Caco-2 (cell line): ENCODE data around the gene FBXL7. TPM values are rescaled to one million over a fixed set of nuclear protein-coding genes. Genes with fewer than 3 reads are reported as not detected.

ENCODE experiments used
- BruUV-seq: library from RNA; stranded (reverse); fragments of 400-500 nt; replicated peaks from 2 replicates; lab custom pipeline; 2021; lab: Mats Ljungman, UMichigan
- CTCF ChIA-PET: fragments of 300-600 bp; sonication (Branson Sonifier 250); formaldehyde crosslinking; loops from one replicate; lab custom pipeline; 2022; ENCODE audit warnings: antibody characterized with exemption; lab: Charles Lee
- POLR2A ChIA-PET: fragments of 300-600 bp; sonication (Branson Sonifier 250); formaldehyde crosslinking; loops from one replicate; lab custom pipeline; 2022; ENCODE audit warnings: antibody characterized with exemption; lab: Charles Lee
- DNase-seq, 2 experiments: peaks; one replicate each; pipeline versions ENCODE4 v3.0.0 to v3.0.0-alpha.2; 2020 to 2022
- H3K27me3 ChIP-seq: replicated peaks from 2 replicates; pipeline ENCODE4 v1.6.0; 2011; ENCODE audit warnings: low read length; ENCODE audit not compliant: control insufficient read depth, insufficient read depth
- H3K36me3 ChIP-seq: 2 replicates; pipeline ENCODE4 v1.5.1; 2011; ENCODE audit warnings: low read length; ENCODE audit not compliant: control insufficient read depth, insufficient read depth
- H3K4me1 ChIP-seq: fragments of 250-450 bp; sonication (Bioruptor Pico); 2 replicates; pipeline ENCODE4 v1.5.1; 2020; ENCODE audit warnings: mild to moderate bottlenecking
- H3K4me3 ChIP-seq: 2 replicates; pipeline ENCODE4 v1.5.1; 2011; ENCODE audit warnings: low read depth, mild to moderate bottlenecking, control low read depth, low read length
- H3K9me3 ChIP-seq: fragments of 250-450 bp; sonication (Bioruptor Pico); 2 replicates; pipeline ENCODE4 v1.5.1; 2020; ENCODE audit warnings: mild to moderate bottlenecking, moderate library complexity
- H3K27ac Mint-ChIP-seq: one replicate; pipeline ENCODE4 v1.8.0; 2022; ENCODE audit warnings: mixed read lengths; ENCODE audit not compliant: unreplicated experiment
- H3K27me3 Mint-ChIP-seq: one replicate; pipeline ENCODE4 v1.8.0; 2022; ENCODE audit warnings: mixed read lengths; ENCODE audit not compliant: insufficient read depth, unreplicated experiment
- H3K36me3 Mint-ChIP-seq: one replicate; pipeline ENCODE4 v1.8.0; 2022; ENCODE audit warnings: mild to moderate bottlenecking, mixed read lengths; ENCODE audit not compliant: insufficient read depth, unreplicated experiment
- H3K4me1 Mint-ChIP-seq: one replicate; pipeline ENCODE4 v1.8.0; 2022; ENCODE audit warnings: low read depth, mixed read lengths; ENCODE audit not compliant: unreplicated experiment
- H3K4me3 Mint-ChIP-seq: one replicate; pipeline ENCODE4 v1.8.0; 2022; ENCODE audit warnings: mild to moderate bottlenecking, moderate library complexity, mixed read lengths; ENCODE audit not compliant: unreplicated experiment
- H3K9me3 Mint-ChIP-seq: one replicate; pipeline ENCODE4 v1.8.0; 2022; ENCODE audit warnings: mixed read lengths; ENCODE audit not compliant: unreplicated experiment
- intact Hi-C: fragments of 100-400 bp; cut with micrococcal nuclease; formaldehyde crosslinking; loops from one replicate; pipeline ENCODE4 v1.10.0; 2022; ENCODE audit not compliant: unreplicated experiment
- total RNA-seq: library from RNA; stranded (reverse); gene quantifications from 2 replicates; pipeline ENCODE4 v1.2.3, GENCODE V29; 2022
- TF ChIP-seq, protein P1 (sequence below), 2 experiments: fragments of 200-600 bp in 1 of 2; IDR thresholded peaks; 1 replicate in 1 of 2; 2 replicates in 1 of 2; pipeline versions ENCODE4 v1.5.1 to v1.8.0; 2011 to 2022; ENCODE audit warnings: antibody characterized with exemption in 1 of 2, control low read depth in 1 of 2, inconsistent platforms in 1 of 2, low read depth in 1 of 2, low read length in 1 of 2, mild to moderate bottlenecking in 1 of 2, moderate library complexity in 1 of 2; ENCODE audit not compliant: insufficient read depth in 1 of 2, severe bottlenecking in 1 of 2, unreplicated experiment in 1 of 2

Gene FBXL7
- total RNA-seq, 1 experiment from 2014 or later: not detected

DNA sequence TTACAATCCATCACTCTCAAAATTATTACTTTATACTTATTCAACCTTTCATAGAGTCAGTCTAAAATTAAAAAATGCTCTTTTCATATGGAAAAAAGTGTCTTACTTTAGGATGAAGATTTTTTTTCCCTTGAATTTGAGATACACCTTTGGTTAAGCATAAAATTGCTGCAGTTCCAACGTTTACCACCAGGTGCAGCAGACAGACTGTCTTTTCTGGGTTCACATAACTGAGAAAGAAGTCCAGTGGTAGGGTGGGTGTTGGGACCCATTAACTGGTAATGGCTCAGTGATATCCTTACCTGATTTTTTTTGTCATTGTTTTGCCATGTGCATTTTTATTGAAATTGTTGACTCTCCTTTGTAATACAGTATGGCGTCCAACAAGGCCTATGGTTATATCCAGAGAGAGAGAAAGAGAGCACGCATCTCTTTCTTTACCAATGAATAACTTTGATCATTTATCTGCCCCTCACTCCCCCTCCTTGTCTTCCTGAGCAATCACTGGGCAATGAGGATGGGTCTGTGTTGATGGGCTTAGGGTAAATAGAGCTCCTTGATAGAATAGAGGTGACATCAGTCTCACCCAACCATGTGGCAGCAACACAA lies 98.4 kb downstream of the FBXL7 start:
- H3K27me3 Mint-ChIP-seq: peaks cover 3% of the 10 kb centered on the region
- no peaks in the 10 kb centered on the region for H3K9me3 ChIP-seq
- TF ChIP-seq, protein P1, sequence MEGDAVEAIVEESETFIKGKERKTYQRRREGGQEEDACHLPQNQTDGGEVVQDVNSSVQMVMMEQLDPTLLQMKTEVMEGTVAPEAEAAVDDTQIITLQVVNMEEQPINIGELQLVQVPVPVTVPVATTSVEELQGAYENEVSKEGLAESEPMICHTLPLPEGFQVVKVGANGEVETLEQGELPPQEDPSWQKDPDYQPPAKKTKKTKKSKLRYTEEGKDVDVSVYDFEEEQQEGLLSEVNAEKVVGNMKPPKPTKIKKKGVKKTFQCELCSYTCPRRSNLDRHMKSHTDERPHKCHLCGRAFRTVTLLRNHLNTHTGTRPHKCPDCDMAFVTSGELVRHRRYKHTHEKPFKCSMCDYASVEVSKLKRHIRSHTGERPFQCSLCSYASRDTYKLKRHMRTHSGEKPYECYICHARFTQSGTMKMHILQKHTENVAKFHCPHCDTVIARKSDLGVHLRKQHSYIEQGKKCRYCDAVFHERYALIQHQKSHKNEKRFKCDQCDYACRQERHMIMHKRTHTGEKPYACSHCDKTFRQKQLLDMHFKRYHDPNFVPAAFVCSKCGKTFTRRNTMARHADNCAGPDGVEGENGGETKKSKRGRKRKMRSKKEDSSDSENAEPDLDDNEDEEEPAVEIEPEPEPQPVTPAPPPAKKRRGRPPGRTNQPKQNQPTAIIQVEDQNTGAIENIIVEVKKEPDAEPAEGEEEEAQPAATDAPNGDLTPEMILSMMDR (IDR thresholded peaks at IDR 0.05; ENCODE audit: insufficient read depth in 1 of 2, low read depth in 1 of 2, low read length in 1 of 2, severe bottlenecking in 1 of 2, unreplicated experiment in 1 of 2): peak; percentile 41 to 63
- ChIA-PET CTCF (no interaction called here), POLR2A (no interaction called here)
- H3K9me3 Mint-ChIP-seq: no peaks in the 10 kb centered on the region
- no peaks in the 10 kb centered on the region for H3K27me3 ChIP-seq
- H3K36me3 Mint-ChIP-seq: no peaks in the 10 kb centered on the region
- H3K4me1 ChIP-seq: no peaks in the 10 kb centered on the region
- intact Hi-C loops: no loop called here
- no peak overlapping the region for H3K27ac Mint-ChIP-seq
- H3K4me1 Mint-ChIP-seq: no peaks in the 10 kb centered on the region
- H3K36me3 ChIP-seq: no peaks in the 10 kb centered on the region
- BruUV-seq: no TSS peak
- no peak overlapping the region for H3K4me3 Mint-ChIP-seq
- DNase-seq: peak in 1 of 2 experiments; percentile 40
- no peak overlapping the region for H3K4me3 ChIP-seq

DNA sequence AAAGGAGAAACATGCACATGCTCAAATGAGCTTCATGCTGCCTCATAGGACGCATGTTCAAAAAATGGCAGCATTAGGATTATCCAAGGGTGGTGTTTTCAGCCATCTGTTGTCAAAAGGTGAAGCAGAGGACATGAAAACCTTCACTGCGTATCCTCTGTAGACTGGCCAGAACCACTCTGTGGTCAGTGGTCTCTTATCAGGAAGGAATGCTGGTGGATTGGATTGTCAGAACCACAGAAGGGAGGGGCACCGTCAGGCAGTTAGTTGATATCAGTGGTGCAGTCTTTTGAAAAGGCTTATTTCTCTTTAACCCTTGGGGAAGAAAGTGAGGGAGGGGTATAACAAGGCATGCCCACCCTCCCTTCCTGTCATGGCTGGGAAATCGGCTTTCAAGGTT lies 100.1 kb downstream of the FBXL7 start:
- Histone ChIP-seq H3K36me3 (no peaks in the 10 kb centered on the region), H3K4me1 (no peaks in the 10 kb centered on the region), H3K27me3 (no peaks in the 10 kb centered on the region), H3K9me3 (no peaks in the 10 kb centered on the region), H3K4me3 (no peak overlapping the region)
- no peak overlapping the region for H3K4me3 Mint-ChIP-seq
- ChIA-PET CTCF (no interaction called here), POLR2A (no interaction called here)
- no TSS peak for BruUV-seq
- H3K27ac Mint-ChIP-seq: no peak overlapping the region
- H3K27me3 Mint-ChIP-seq: peaks cover 2% of the 10 kb centered on the region
- no peaks in the 10 kb centered on the region for H3K36me3 Mint-ChIP-seq
- DNase-seq: no peak
- intact Hi-C loops: no loop called here
- H3K4me1 Mint-ChIP-seq: no peaks in the 10 kb centered on the region
- no peaks in the 10 kb centered on the region for H3K9me3 Mint-ChIP-seq
- TF ChIP-seq, protein P1 (IDR thresholded peaks at IDR 0.05; ENCODE audit: insufficient read depth in 1 of 2, low read depth in 1 of 2, low read length in 1 of 2, severe bottlenecking in 1 of 2, unreplicated experiment in 1 of 2): no peak

DNA sequence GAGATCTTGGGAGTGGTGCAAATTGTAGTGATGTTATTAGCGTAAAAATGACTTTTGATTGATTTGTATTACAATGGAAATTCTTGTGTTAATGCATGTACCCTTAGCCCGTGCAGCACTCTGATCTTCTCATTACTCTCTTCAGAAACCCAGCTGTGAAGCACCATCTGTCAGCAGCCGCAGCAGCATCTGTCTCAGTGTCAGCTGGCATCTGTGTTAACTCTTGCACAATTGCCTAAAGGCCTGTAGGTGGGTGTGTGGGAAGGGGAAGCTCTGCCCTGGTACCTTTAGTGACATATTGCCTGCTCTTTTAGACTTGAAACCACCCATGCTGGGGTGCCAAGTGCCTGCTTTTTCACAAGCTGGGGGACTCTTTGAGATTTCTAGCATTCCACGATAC lies 101.3 kb downstream of the FBXL7 start:
- H3K4me1 ChIP-seq: no peaks in the 10 kb centered on the region
- ChIA-PET CTCF (no interaction called here), POLR2A (no interaction called here)
- intact Hi-C loops: no loop called here
- no peak overlapping the region for H3K27ac Mint-ChIP-seq
- no peak overlapping the region for H3K4me3 ChIP-seq
- no peaks in the 10 kb centered on the region for H3K36me3 Mint-ChIP-seq
- H3K27me3 Mint-ChIP-seq: no peaks in the 10 kb centered on the region
- H3K4me3 Mint-ChIP-seq: no peak overlapping the region
- H3K9me3 Mint-ChIP-seq: no peaks in the 10 kb centered on the region
- TF ChIP-seq, protein P1 (IDR thresholded peaks at IDR 0.05; ENCODE audit: insufficient read depth in 1 of 2, low read depth in 1 of 2, low read length in 1 of 2, severe bottlenecking in 1 of 2, unreplicated experiment in 1 of 2): no peak
- H3K9me3 ChIP-seq: no peaks in the 10 kb centered on the region
- H3K4me1 Mint-ChIP-seq: no peaks in the 10 kb centered on the region
- DNase-seq: no peak
- BruUV-seq: no TSS peak
- no peaks in the 10 kb centered on the region for H3K36me3 ChIP-seq
- H3K27me3 ChIP-seq: no peaks in the 10 kb centered on the region
